ENCODE data around the gene AQP2. TPM values are rescaled to one million over a fixed set of nuclear protein-coding genes. Genes with fewer than 3 reads are reported as not detected.

The AQP2 gene
- total RNA-seq, 1 experiment from 2014 or later = not detected

DNA sequence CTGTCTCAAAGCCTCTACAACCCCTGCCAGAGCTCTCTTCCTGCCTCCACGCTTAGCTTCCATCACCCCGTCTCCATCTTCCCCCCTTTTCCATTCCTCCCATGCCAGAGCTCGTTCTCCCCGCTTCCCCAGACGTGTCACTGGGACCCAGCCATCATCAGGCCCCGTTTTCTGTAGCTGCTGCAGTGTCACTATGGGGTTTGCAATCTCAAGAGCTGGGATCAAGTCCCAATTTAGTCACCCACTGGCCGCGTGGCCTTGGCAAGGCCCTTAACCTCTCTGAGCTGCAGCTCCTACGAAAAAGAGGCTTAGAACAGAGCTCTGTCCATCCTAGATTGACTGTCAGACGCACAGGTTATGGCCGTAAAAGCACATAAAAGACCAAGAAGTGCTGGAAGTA lies 45.9 kb upstream of the AQP2 start:
- Histone ChIP-seq H3K27me3 (ENCODE audit: insufficient read depth, low read length) (no peaks in the 10 kb centered on the region; the same call in 1 of the 2 replicates), H3K27ac (ENCODE audit: low read depth, low read length) (no peak overlapping the region), H3K79me2 (ENCODE audit: insufficient read depth, low read length) (no peaks in the 10 kb centered on the region), H2AFZ (ENCODE audit: low read depth, low read length, poor library complexity, severe bottlenecking) (no peak overlapping the region), H3K9me2 (ENCODE audit: insufficient read depth) (no peaks in the 10 kb centered on the region), H4K20me1 (ENCODE audit: insufficient read depth) (no peaks in the 10 kb centered on the region), H3K36me3 (ENCODE audit: control insufficient read depth in 1 of 2, insufficient read depth in 2 of 2, low read length in 2 of 2) (no peaks in the 10 kb centered on the region), H3K4me1 (ENCODE audit: control insufficient read depth in 1 of 2, insufficient read depth in 2 of 2, low read length in 2 of 2) (peaks cover 4 to 6% of the 10 kb centered on the region in 2 experiments), H3K4me3 (replicated peaks in 1 of 2; ENCODE audit: low read depth in 1 of 2, low read length in 2 of 2) (no peak overlapping the region), H3K4me2 (ENCODE audit: low read length) (no peak overlapping the region), H3K9ac (ENCODE audit: low read length) (no peak overlapping the region), H3K9me3 (ENCODE audit: control insufficient read depth in 1 of 2, insufficient read depth in 1 of 2, low read depth in 1 of 2, low read length in 2 of 2) (no peaks in the 10 kb centered on the region)
- RAD21 ChIA-PET (ENCODE audit: low non-redundant PET in 1 of 2, low total read pairs in 2 of 2, uncharacterized antibody in 2 of 2, unreplicated experiment in 2 of 2) = no interaction called here
- BruUV-seq (replicated peaks) = no TSS peak
- TF ChIP-seq POLR2AphosphoS5 (IDR thresholded peaks at IDR 0.05; ENCODE audit: low read depth, low read length) (no peak), SIN3A (IDR thresholded peaks at IDR 0.05; ENCODE audit: low read depth) (no peak), YY1 (IDR thresholded peaks at IDR 0.05; ENCODE audit: extremely low read depth, insufficient replicate concordance, low read depth, low read length) (no peak), TCF7L2 (IDR thresholded peaks at IDR 0.05; ENCODE audit: borderline replicate concordance, extremely low read depth, insufficient read depth, insufficient read length) (no peak), EZH2phosphoT487 (IDR thresholded peaks at IDR 0.05; ENCODE audit: borderline replicate concordance) (no peak), CBX3 (IDR thresholded peaks at IDR 0.05; ENCODE audit: low read depth) (no peak), JUND (IDR thresholded peaks at IDR 0.05) (no peak), RAD21 (IDR thresholded peaks at IDR 0.05; ENCODE audit: low read depth) (no peak), SRF (IDR thresholded peaks at IDR 0.05; ENCODE audit: low read depth) (no peak)
- TF ChIP-seq, protein P1, sequence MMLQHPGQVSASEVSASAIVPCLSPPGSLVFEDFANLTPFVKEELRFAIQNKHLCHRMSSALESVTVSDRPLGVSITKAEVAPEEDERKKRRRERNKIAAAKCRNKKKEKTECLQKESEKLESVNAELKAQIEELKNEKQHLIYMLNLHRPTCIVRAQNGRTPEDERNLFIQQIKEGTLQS (IDR thresholded peaks at IDR 0.05) = no peak
- intact Hi-C loops (cut with micrococcal nuclease) = no loop called here
- DNase-seq (ENCODE audit: low read depth, low spot score) = no peak
- POLR2A ChIA-PET = no interaction called here
- no peak for ATAC-seq
- CTCF ChIA-PET = interaction anchor here (0.5 kb wide), 1 partner anchor 809 kb away, joined by 4 read pairs; no protein-coding TSS in a partner anchor

DNA sequence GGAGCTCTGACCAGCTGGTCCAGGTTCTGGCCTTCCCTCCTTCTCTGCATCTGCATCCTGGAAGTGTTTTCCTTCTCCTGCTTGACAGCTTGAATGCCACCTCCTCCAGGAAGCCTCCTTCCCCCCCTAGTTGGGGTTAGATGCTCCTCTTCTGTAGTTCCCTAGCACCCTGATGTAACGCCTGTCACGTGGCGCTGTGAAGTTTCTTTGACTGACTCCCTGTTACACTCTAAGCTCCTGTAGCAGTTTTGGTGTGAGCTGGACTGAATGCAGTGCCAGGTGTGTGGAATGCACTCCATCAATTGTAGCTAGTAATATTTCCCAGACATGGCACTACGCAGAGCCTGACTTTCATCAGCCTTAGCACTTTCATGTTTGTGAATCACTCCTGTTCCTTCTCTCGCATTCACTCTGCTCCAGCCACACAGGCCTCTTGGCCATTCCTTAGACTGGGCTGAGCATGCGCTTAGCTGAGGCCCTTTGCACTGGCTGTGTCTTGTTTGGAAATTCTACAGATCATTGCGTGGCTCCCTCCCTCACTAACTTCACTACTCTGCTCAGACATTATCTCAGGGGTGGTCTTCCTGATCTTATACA lies 44.7 kb upstream of the AQP2 start:
- intact Hi-C loops (cut with micrococcal nuclease) = no loop called here
- no peak for TF ChIP-seq ELF1 (IDR thresholded peaks at IDR 0.05; ENCODE audit: borderline replicate concordance, low read depth)
- ChIA-PET POLR2A (no interaction called here), RAD21 (ENCODE audit: low non-redundant PET in 1 of 2, low total read pairs in 2 of 2, uncharacterized antibody in 2 of 2, unreplicated experiment in 2 of 2) (no interaction called here), CTCF (interaction anchor here (0.7 to 1.1 kb wide), 2 partner anchors 39 to 133 kb away, joined by 3 read pairs; no protein-coding TSS in a partner anchor)
- Histone ChIP-seq H3K36me3 (ENCODE audit: control insufficient read depth in 1 of 2, insufficient read depth in 2 of 2, low read length in 2 of 2) (no peaks in the 10 kb centered on the region), H3K4me1 (ENCODE audit: control insufficient read depth in 1 of 2, insufficient read depth in 2 of 2, low read length in 2 of 2) (peaks cover 14 to 18% of the 10 kb centered on the region in 2 experiments), H3K9ac (ENCODE audit: low read length) (no peak overlapping the region), H3K79me2 (ENCODE audit: insufficient read depth, low read length) (no peaks in the 10 kb centered on the region), H3K9me2 (ENCODE audit: insufficient read depth) (no peaks in the 10 kb centered on the region), H3K4me3 (replicated peaks in 1 of 2; ENCODE audit: low read depth in 1 of 2, low read length in 2 of 2) (no peak overlapping the region), H2AFZ (ENCODE audit: low read depth, low read length, poor library complexity, severe bottlenecking) (no peak overlapping the region), H4K20me1 (ENCODE audit: insufficient read depth) (no peaks in the 10 kb centered on the region), H3K27ac (ENCODE audit: low read depth, low read length) (no peak overlapping the region), H3K27me3 (ENCODE audit: insufficient read depth, low read length) (no peaks in the 10 kb centered on the region), H3K9me3 (ENCODE audit: control insufficient read depth in 1 of 2, insufficient read depth in 1 of 2, low read depth in 1 of 2, low read length in 2 of 2) (no peaks in the 10 kb centered on the region), H3K4me2 (ENCODE audit: low read length) (no peak overlapping the region)
- ATAC-seq = no peak
- no TSS peak for BruUV-seq (replicated peaks)
- DNase-seq (ENCODE audit: low read depth, low spot score) = no peak

Data from HCT116 (cell line).